HEK293 (cell line): ENCODE measurements around the gene CDR2L.

ENCODE experiments used
- EGR2 ChIP-seq: fragments of 450-650 bp; formaldehyde crosslinking; IDR thresholded peaks from 2 replicates; pipeline ENCODE4 v1.5.1; 2016; ENCODE audit warnings: low read depth, missing biosample characterization, missing genetic modification characterization
- KLF1 ChIP-seq: fragments of 450-650 bp; formaldehyde crosslinking; IDR thresholded peaks from 2 replicates; pipeline ENCODE4 v1.5.1; 2016; ENCODE audit warnings: missing biosample characterization, missing genetic modification characterization
- MEIS1 ChIP-seq: sonication (generic); formaldehyde crosslinking; IDR thresholded peaks from 2 replicates; pipeline ENCODE4 v1.8.1; 2022; ENCODE audit warnings: missing genetic modification reagents, mild to moderate bottlenecking, borderline replicate concordance
- MYNN ChIP-seq: fragments of 450-650 bp; formaldehyde crosslinking; IDR thresholded peaks from 2 replicates; pipeline ENCODE4 v1.5.1; 2016; ENCODE audit warnings: missing biosample characterization, missing genetic modification characterization, borderline replicate concordance
- OVOL3 ChIP-seq: fragments of 450-650 bp; formaldehyde crosslinking; IDR thresholded peaks from 2 replicates; pipeline ENCODE4 v1.5.1; 2016; ENCODE audit warnings: missing biosample characterization, missing genetic modification characterization
- SETDB1 ChIP-seq: IDR thresholded peaks from one replicate; pipeline ENCODE4 v1.6.1; 2017; ENCODE audit warnings: mild to moderate bottlenecking, low read length, moderate library complexity, mixed read lengths; ENCODE audit not compliant: insufficient read length
- ZNF146 ChIP-seq: fragments of 450-650 bp; formaldehyde crosslinking; IDR thresholded peaks from 2 replicates; pipeline ENCODE4 v1.5.1; 2016; ENCODE audit warnings: missing biosample characterization, missing genetic modification characterization
- ZNF274 ChIP-seq, 2 experiments: fragments of 200-500 bp in 1 of 2; fragments of 450-650 bp in 1 of 2; sonication (Bioruptor generic) in 1 of 2; formaldehyde crosslinking in 1 of 2; IDR thresholded peaks; 2 replicates each; pipeline versions ENCODE4 v1.5.1 to v1.6.1; 2014 to 2016; ENCODE audit warnings: borderline replicate concordance in 1 of 2, inconsistent platforms in 1 of 2, low read length in 1 of 2, missing biosample characterization in 1 of 2, missing genetic modification characterization in 1 of 2
- ZNF664 ChIP-seq: fragments of 450-650 bp; formaldehyde crosslinking; IDR thresholded peaks from 2 replicates; pipeline ENCODE4 v1.5.1; 2016; ENCODE audit warnings: missing biosample characterization, missing genetic modification characterization
- ZNF707 ChIP-seq: fragments of 450-650 bp; formaldehyde crosslinking; IDR thresholded peaks from 2 replicates; pipeline ENCODE4 v1.5.1; 2016; ENCODE audit warnings: missing biosample characterization, missing genetic modification characterization
- TF ChIP-seq, protein P1 (sequence below): fragments of 450-650 bp; formaldehyde crosslinking; IDR thresholded peaks from 2 replicates; pipeline ENCODE4 v1.5.1; 2016; ENCODE audit warnings: missing biosample characterization, missing genetic modification characterization
- TF ChIP-seq, protein P2 (sequence below): fragments of 450-650 bp; formaldehyde crosslinking; optimal IDR thresholded peaks from 2 replicates; pipeline ENCODE3; 2016; ENCODE audit warnings: missing biosample characterization, mild to moderate bottlenecking, missing genetic modification characterization

DNA sequence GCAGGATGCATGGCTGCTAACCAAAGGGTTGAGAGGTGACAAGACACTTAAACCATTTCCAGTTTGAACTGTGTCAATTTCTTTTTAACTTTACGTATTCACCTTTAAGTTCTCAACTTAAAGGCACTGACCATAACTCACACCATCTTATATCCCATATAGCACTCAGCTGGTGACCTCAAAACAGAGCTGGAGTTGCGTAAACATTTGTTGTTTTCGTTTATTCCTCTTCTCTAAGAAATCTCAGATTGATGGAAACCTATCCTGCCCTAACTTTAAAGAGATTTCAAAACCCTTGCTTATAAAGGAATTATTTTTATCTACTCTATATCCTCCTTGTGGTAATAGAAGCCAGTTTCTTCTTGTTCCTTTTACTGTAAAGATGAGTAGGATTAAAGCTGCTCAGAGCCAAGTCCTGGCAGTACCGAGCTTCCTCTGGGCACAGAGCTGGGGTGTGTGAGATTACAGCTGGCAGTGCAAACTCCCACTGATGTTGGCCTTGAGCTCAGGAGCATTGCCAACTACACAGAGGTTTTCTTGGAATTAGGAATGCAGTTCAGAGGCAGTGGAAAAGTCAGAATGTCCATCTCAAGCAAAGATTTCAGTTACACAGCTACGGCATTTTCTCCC is 60.9 kb downstream of the CDR2L start:
- no peak for TF ChIP-seq SETDB1
- no peak for TF ChIP-seq MEIS1
- TF ChIP-seq MYNN (tag by site-specific recombination) = no peak
- TF ChIP-seq, protein P1, sequence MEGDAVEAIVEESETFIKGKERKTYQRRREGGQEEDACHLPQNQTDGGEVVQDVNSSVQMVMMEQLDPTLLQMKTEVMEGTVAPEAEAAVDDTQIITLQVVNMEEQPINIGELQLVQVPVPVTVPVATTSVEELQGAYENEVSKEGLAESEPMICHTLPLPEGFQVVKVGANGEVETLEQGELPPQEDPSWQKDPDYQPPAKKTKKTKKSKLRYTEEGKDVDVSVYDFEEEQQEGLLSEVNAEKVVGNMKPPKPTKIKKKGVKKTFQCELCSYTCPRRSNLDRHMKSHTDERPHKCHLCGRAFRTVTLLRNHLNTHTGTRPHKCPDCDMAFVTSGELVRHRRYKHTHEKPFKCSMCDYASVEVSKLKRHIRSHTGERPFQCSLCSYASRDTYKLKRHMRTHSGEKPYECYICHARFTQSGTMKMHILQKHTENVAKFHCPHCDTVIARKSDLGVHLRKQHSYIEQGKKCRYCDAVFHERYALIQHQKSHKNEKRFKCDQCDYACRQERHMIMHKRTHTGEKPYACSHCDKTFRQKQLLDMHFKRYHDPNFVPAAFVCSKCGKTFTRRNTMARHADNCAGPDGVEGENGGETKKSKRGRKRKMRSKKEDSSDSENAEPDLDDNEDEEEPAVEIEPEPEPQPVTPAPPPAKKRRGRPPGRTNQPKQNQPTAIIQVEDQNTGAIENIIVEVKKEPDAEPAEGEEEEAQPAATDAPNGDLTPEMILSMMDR (tag by site-specific recombination) = no peak
- TF ChIP-seq ZNF664 (tag by site-specific recombination) = no peak
- TF ChIP-seq KLF1 (tag by site-specific recombination) = no peak
- no peak for TF ChIP-seq OVOL3 (tag by site-specific recombination)
- no peak for TF ChIP-seq EGR2 (tag by site-specific recombination)
- TF ChIP-seq, protein P2, sequence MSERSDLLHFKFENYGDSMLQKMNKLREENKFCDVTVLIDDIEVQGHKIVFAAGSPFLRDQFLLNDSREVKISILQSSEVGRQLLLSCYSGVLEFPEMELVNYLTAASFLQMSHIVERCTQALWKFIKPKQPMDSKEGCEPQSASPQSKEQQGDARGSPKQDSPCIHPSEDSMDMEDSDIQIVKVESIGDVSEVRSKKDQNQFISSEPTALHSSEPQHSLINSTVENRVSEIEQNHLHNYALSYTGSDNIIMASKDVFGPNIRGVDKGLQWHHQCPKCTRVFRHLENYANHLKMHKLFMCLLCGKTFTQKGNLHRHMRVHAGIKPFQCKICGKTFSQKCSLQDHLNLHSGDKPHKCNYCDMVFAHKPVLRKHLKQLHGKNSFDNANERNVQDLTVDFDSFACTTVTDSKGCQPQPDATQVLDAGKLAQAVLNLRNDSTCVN (tag by site-specific recombination) = no peak
- TF ChIP-seq ZNF274 (IDR thresholded peaks at IDR 0.05; ENCODE audit: low read length) = no peak
- no peak for TF ChIP-seq ZNF274 (tag by site-specific recombination; IDR thresholded peaks at IDR 0.05; ENCODE audit: borderline replicate concordance)
- TF ChIP-seq ZNF707 (tag by site-specific recombination) = no peak
- TF ChIP-seq ZNF146 (tag by site-specific recombination) = no peak
